Measurements from ENCODE around the gene TYMS.

DNA sequence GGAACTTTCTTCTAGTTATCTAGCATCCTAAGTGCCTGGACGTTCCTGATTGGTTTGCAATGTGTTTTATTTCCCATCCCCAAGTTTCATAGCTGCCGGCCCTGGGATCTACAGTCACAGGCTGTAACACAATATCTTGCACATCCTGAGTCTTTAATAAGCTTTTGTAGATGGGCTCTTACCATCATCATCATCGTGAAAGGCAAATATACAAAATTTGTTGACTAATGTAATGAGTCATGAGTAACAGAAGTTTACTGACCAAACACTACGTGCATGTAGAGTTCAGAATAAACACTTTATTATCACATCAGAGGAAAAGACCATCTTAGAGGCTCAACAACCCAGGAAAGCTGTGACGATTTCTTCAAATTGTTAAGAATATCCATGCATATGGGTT is 8.1 kb upstream of the TYMS start:
- TF ChIP-seq, protein P1, sequence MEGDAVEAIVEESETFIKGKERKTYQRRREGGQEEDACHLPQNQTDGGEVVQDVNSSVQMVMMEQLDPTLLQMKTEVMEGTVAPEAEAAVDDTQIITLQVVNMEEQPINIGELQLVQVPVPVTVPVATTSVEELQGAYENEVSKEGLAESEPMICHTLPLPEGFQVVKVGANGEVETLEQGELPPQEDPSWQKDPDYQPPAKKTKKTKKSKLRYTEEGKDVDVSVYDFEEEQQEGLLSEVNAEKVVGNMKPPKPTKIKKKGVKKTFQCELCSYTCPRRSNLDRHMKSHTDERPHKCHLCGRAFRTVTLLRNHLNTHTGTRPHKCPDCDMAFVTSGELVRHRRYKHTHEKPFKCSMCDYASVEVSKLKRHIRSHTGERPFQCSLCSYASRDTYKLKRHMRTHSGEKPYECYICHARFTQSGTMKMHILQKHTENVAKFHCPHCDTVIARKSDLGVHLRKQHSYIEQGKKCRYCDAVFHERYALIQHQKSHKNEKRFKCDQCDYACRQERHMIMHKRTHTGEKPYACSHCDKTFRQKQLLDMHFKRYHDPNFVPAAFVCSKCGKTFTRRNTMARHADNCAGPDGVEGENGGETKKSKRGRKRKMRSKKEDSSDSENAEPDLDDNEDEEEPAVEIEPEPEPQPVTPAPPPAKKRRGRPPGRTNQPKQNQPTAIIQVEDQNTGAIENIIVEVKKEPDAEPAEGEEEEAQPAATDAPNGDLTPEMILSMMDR (conservative IDR thresholded peaks at IDR 0.05), result no peak
- no peak for TF ChIP-seq ZFX (IDR thresholded peaks at IDR 0.05)
